PC-3 (cell line): ENCODE measurements around the gene SMIM5. TPM values are rescaled to one million over a fixed set of nuclear protein-coding genes. Genes with fewer than 3 reads are reported as not detected.
A peak's percentile ranks its signal among the peaks of the same experiment; 100 is the strongest.

Source experiments
- ATAC-seq: fragments of 200-7000 bp; cut with Tn5 transposase; 2 replicates; pipeline ENCODE4 v1.9.1; 2020; ENCODE audit warnings: mild to moderate bottlenecking, moderate library complexity
- BruUV-seq: library from RNA; stranded (reverse); fragments of 400-500 nt; replicated peaks from 2 replicates; lab custom pipeline; 2021; lab: Mats Ljungman, UMichigan
- CTCF ChIA-PET: fragments of 300-600 bp; sonication (Branson Sonifier 250); formaldehyde crosslinking; loops from one replicate; lab custom pipeline; 2022; ENCODE audit warnings: antibody characterized with exemption; lab: Charles Lee
- POLR2A ChIA-PET: fragments of 300-600 bp; sonication (Branson Sonifier 250); formaldehyde crosslinking; loops from one replicate; lab custom pipeline; 2022; ENCODE audit warnings: antibody characterized with exemption; ENCODE audit not compliant: unreplicated experiment; lab: Charles Lee
- DNase-seq: peaks from one replicate; pipeline ENCODE4 v3.0.0-alpha.2; 2015
- H2AFZ ChIP-seq: fragments of 300-600 bp; sonication (generic); 2 replicates; pipeline ENCODE4 v1.6.0; 2016; ENCODE audit warnings: antibody characterized with exemption, low read length
- H3F3A ChIP-seq: fragments of 300-600 bp; sonication (generic); one replicate; pipeline ENCODE4 v1.6.0; 2017; ENCODE audit warnings: antibody characterized with exemption, low read length, control low read depth, mild to moderate bottlenecking; ENCODE audit not compliant: unreplicated experiment
- H3K27ac ChIP-seq: fragments of 300-600 bp; sonication (generic); 2 replicates; pipeline ENCODE4 v1.5.1; 2016; ENCODE audit warnings: mild to moderate bottlenecking, low read length
- H3K27me3 ChIP-seq: fragments of 300-600 bp; sonication (generic); 2 replicates; pipeline ENCODE4 v1.6.1; 2016; ENCODE audit warnings: low read length, mixed read lengths
- H3K36me3 ChIP-seq: fragments of 300-600 bp; sonication (generic); 2 replicates; pipeline ENCODE4 v1.6.1; 2016; ENCODE audit warnings: low read depth, mixed run types, low read length, mixed read lengths
- H3K4me1 ChIP-seq: fragments of 300-600 bp; sonication (generic); 2 replicates; pipeline ENCODE4 v1.5.1; 2016; ENCODE audit warnings: low read length; ENCODE audit not compliant: insufficient read depth
- H3K4me2 ChIP-seq: fragments of 300-600 bp; sonication (generic); 2 replicates; pipeline ENCODE4 v1.6.0; 2016; ENCODE audit warnings: low read length
- H3K4me3 ChIP-seq: fragments of 300-600 bp; sonication (generic); 2 replicates; pipeline ENCODE4 v1.5.1; 2016; ENCODE audit warnings: mild to moderate bottlenecking, low read length, mixed read lengths
- H3K79me2 ChIP-seq: fragments of 300-600 bp; sonication (generic); 2 replicates; pipeline ENCODE4 v1.6.1; 2017; ENCODE audit warnings: low read length, mixed read lengths
- H3K9ac ChIP-seq: fragments of 300-600 bp; sonication (generic); 2 replicates; pipeline ENCODE4 v1.6.0; 2016; ENCODE audit warnings: mild to moderate bottlenecking, low read length
- H3K9me2 ChIP-seq: fragments of 300-600 bp; sonication (generic); replicated peaks from 2 replicates; pipeline ENCODE4 v1.6.1; 2016; ENCODE audit warnings: mixed run types, low read length, mixed read lengths
- H3K9me3 ChIP-seq: fragments of 300-600 bp; sonication (generic); 2 replicates; pipeline ENCODE4 v1.6.1; 2016; ENCODE audit warnings: low read length, mixed read lengths
- H4K20me1 ChIP-seq: fragments of 300-600 bp; sonication (generic); 2 replicates; pipeline ENCODE4 v1.6.1; 2016; ENCODE audit warnings: low read length, mixed read lengths
- EZH2 ChIP-seq: fragments of 300-600 bp; sonication (generic); IDR thresholded peaks from one replicate; pipeline ENCODE4 v1.6.1; 2017; ENCODE audit warnings: antibody characterized with exemption, mild to moderate bottlenecking, low read length; ENCODE audit not compliant: unreplicated experiment
- EZH2phosphoT487 ChIP-seq: fragments of 300-600 bp; sonication (generic); IDR thresholded peaks from 2 replicates; pipeline ENCODE4 v1.6.1; 2018; ENCODE audit warnings: mild to moderate bottlenecking, antibody characterized with exemption, low read length, borderline replicate concordance
- intact Hi-C: fragments of 100-400 bp; cut with micrococcal nuclease; formaldehyde crosslinking; loops from 2 replicates; pipeline ENCODE4 v1.9.0; 2023
- total RNA-seq: library from RNA; depleted of rRNA; stranded (reverse); fragments of >200 nt; gene quantifications from 2 replicates; pipeline ENCODE4 v1.2.3, GENCODE V29; 2014
- TF ChIP-seq, protein P1 (sequence below): fragments of 300-600 bp; sonication (generic); conservative IDR thresholded peaks from 2 replicates; pipeline ENCODE4 v1.5.1; 2017; ENCODE audit warnings: antibody characterized with exemption, low read depth, mild to moderate bottlenecking, low read length

SMIM5 gene
- total RNA-seq, 1 experiment from 2014 or later = 2.3 TPM

- Histone ChIP-seq H3K4me3 (no peak overlapping the region), H4K20me1 (no peaks in the 10 kb centered on the region), H2AFZ (no peak overlapping the region), H3K9ac (no peak overlapping the region), H3K27ac (no peak overlapping the region), H3K27me3 (no peaks in the 10 kb centered on the region), H3K36me3 (no peaks in the 10 kb centered on the region), H3K4me2 (no peak overlapping the region), H3K4me1 (peaks cover 22% of the 10 kb centered on the region), H3K9me2 (no peaks in the 10 kb centered on the region), H3K79me2 (no peaks in the 10 kb centered on the region), H3K9me3 (no peaks in the 10 kb centered on the region), H3F3A (no peaks in the 10 kb centered on the region)
- intact Hi-C loops = no loop called here
- DNase-seq (no peak), ATAC-seq (no peak)
- BruUV-seq = no TSS peak
- TF ChIP-seq EZH2phosphoT487 (no peak), EZH2 (no peak)
- TF ChIP-seq, protein P1, sequence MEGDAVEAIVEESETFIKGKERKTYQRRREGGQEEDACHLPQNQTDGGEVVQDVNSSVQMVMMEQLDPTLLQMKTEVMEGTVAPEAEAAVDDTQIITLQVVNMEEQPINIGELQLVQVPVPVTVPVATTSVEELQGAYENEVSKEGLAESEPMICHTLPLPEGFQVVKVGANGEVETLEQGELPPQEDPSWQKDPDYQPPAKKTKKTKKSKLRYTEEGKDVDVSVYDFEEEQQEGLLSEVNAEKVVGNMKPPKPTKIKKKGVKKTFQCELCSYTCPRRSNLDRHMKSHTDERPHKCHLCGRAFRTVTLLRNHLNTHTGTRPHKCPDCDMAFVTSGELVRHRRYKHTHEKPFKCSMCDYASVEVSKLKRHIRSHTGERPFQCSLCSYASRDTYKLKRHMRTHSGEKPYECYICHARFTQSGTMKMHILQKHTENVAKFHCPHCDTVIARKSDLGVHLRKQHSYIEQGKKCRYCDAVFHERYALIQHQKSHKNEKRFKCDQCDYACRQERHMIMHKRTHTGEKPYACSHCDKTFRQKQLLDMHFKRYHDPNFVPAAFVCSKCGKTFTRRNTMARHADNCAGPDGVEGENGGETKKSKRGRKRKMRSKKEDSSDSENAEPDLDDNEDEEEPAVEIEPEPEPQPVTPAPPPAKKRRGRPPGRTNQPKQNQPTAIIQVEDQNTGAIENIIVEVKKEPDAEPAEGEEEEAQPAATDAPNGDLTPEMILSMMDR = no peak
- ChIA-PET CTCF (no interaction called here), POLR2A (no interaction called here)
These were observed 26.1 kb upstream of the SMIM5 start for GRCh38 chr17:75607086-75607485.

- H2AFZ ChIP-seq = 0 out of 2 replicates have a peak overlapping the region, but pooled peaks have one; percentile 1
- peak overlapping the region; percentile 17 for H3K4me2 ChIP-seq
- no peaks in the 10 kb centered on the region for H3K9me2 ChIP-seq
- ATAC-seq (peak; percentile 76), DNase-seq (peak; percentile 59)
- TF ChIP-seq EZH2 (no peak), EZH2phosphoT487 (no peak)
- TF ChIP-seq, protein P1 = no peak
- no peaks in the 10 kb centered on the region for H3K36me3 ChIP-seq
- no peak overlapping the region for H3K9ac ChIP-seq
- no peaks in the 10 kb centered on the region for H3F3A ChIP-seq
- H3K27me3 ChIP-seq = no peaks in the 10 kb centered on the region
- H4K20me1 ChIP-seq = no peaks in the 10 kb centered on the region
- no TSS peak for BruUV-seq
- no peaks in the 10 kb centered on the region for H3K9me3 ChIP-seq
- intact Hi-C loops = no loop called here
- ChIA-PET CTCF (interaction anchor here (0.7 to 1.7 kb wide), 2 partner anchors 9 to 44 kb away, joined by 5 to 12 read pairs; no protein-coding TSS in a partner anchor), POLR2A (no interaction called here)
- no peak overlapping the region for H3K4me3 ChIP-seq
- H3K4me1 ChIP-seq = peaks cover 12% of the 10 kb centered on the region
- no peak overlapping the region for H3K27ac ChIP-seq
- H3K79me2 ChIP-seq = no peaks in the 10 kb centered on the region
These were observed 22.9 kb upstream of the SMIM5 start for GRCh38 chr17:75610103-75610984.
